Effector memory CD8-positive, alpha-beta T cell (primary cell): ENCODE results near the gene GDI1.

Source experiments
- ATAC-seq: fragments of 150-1000 bp; cut with Tn5 transposase; replicated peaks from 2 replicates; pipeline ENCODE4 v1.10.0; 2021; ENCODE audit warnings: mild to moderate bottlenecking, moderate library complexity
- DNase-seq, 3 experiments: peaks; one replicate each; pipeline ENCODE4 v3.0.0; 2021
- H3K27ac Mint-ChIP-seq, 2 donors: one replicate each; pipeline ENCODE4 v1.8.0; 2022; ENCODE audit warnings: mild to moderate bottlenecking in 2 of 2, mixed read lengths in 2 of 2, moderate library complexity in 2 of 2
- H3K27me3 Mint-ChIP-seq, 2 donors: one replicate each; pipeline ENCODE4 v1.8.0; 2022; ENCODE audit warnings: mixed read lengths in 2 of 2
- H3K36me3 Mint-ChIP-seq: one replicate; pipeline ENCODE4 v1.8.0; 2022; ENCODE audit warnings: mild to moderate bottlenecking, moderate library complexity, mixed read lengths; ENCODE audit not compliant: insufficient read depth
- H3K4me1 Mint-ChIP-seq, 2 donors: one replicate each; pipeline ENCODE4 v1.8.0; 2022; ENCODE audit warnings: low read depth in 2 of 2, mixed read lengths in 2 of 2
- H3K4me3 Mint-ChIP-seq, 2 donors: one replicate each; pipeline ENCODE4 v1.8.0; 2022; ENCODE audit warnings: mild to moderate bottlenecking in 2 of 2, mixed read lengths in 2 of 2, moderate library complexity in 2 of 2
- H3K9me3 Mint-ChIP-seq, 2 donors: one replicate each; pipeline ENCODE4 v1.8.0; 2022; ENCODE audit warnings: mixed read lengths in 2 of 2

The GDI1 gene

DNA sequence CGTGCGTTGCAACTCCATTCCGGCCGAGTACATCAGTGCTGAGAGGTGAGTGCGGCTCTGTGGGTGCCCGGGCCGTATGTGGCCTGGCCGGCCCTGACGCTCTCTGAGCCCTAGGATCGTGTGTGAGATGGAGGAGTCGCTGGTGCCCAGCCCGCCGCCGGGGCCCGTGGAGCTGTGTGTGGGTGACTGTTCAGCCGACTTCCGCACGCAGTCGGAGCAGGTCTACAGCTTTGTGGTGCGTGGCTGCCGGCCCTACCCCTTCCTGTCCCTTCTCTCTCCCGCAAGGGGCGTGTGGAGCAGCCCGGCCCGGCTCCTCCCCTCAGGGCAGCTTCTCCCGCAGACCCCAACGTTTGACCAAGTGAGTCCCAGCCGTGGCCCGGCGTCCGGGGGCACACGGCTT is 29.1 kb downstream of the GDI1 start:
- Mint-ChIP-seq H3K4me3 (no peak overlapping the region), H3K27ac (no peak overlapping the region), H3K9me3 (no peaks in the 10 kb centered on the region), H3K4me1 (peaks cover 0 to 5% of the 10 kb centered on the region in 2 donors), H3K27me3 (no peaks in the 10 kb centered on the region), H3K36me3 (peaks cover 38% of the 10 kb centered on the region)
- DNase-seq (no peak), ATAC-seq (no peak)

DNA sequence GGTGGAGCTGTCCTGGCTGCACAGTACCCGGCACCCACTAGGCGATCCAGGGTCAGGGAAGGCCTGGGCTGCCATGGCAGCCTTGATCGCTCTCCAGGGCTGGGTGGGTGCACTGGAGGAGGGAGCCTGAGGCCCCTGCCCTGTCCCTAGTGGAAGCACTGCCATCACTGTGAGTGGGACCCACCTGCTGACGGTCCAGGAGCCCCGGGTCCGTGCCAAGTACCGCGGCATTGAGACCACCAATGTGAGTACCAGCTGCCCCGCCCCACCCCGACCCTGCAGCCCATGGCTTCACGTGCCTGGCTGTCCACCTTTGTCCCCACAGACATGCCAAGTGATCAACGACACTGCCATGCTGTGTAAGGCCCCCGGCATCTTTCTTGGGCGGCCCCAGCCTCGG is 30.0 kb downstream of the GDI1 start:
- no peaks in the 10 kb centered on the region for H3K9me3 Mint-ChIP-seq
- peaks cover 38% of the 10 kb centered on the region for H3K36me3 Mint-ChIP-seq
- H3K4me3 Mint-ChIP-seq, result no peak overlapping the region
- ATAC-seq (no peak), DNase-seq (no peak)
- no peaks in the 10 kb centered on the region for H3K27me3 Mint-ChIP-seq
- peaks cover 0 to 3% of the 10 kb centered on the region in 2 donors for H3K4me1 Mint-ChIP-seq
- H3K27ac Mint-ChIP-seq, result no peak overlapping the region

GRCh38 chrX:154467556-154467955 is 30.6 kb downstream of the GDI1 start:
- Mint-ChIP-seq H3K9me3 (no peaks in the 10 kb centered on the region), H3K27me3 (no peaks in the 10 kb centered on the region), H3K4me3 (no peak overlapping the region), H3K36me3 (peaks cover 36% of the 10 kb centered on the region), H3K4me1 (peaks cover 0 to 3% of the 10 kb centered on the region in 2 donors), H3K27ac (no peak overlapping the region)
- DNase-seq (no peak), ATAC-seq (no peak)

GRCh38 chrX:154468217-154468616 is 31.3 kb downstream of the GDI1 start:
- ATAC-seq (no peak), DNase-seq (no peak)
- Mint-ChIP-seq H3K36me3 (peaks cover 30% of the 10 kb centered on the region), H3K4me1 (peaks cover 0 to under 1% of the 10 kb centered on the region in 2 donors), H3K9me3 (no peaks in the 10 kb centered on the region), H3K27me3 (no peaks in the 10 kb centered on the region), H3K27ac (no peak overlapping the region), H3K4me3 (no peak overlapping the region)

DNA sequence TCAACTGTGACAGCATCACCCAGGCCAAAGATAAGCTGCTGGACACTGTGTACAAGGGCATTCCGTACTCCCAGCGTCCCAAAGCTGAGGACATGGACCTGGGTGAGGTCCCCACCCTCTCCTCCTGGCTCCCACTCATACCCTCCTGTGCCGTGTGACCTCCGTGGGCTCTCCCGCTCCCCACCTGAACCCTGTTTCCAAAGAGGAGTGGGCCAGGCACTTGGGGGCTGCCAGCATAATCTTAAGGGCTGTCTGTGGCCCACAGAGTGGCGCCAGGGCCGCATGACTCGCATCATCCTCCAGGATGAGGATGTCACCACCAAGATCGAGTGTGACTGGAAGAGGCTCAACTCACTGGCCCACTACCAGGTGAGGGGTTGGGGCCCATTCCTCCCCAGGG is 32.2 kb downstream of the GDI1 start:
- no peaks in the 10 kb centered on the region for H3K27me3 Mint-ChIP-seq
- peaks cover 36% of the 10 kb centered on the region for H3K36me3 Mint-ChIP-seq
- H3K9me3 Mint-ChIP-seq, result no peaks in the 10 kb centered on the region
- DNase-seq (no peak), ATAC-seq (no peak)
- H3K27ac Mint-ChIP-seq, result no peak overlapping the region
- H3K4me3 Mint-ChIP-seq, result no peak overlapping the region
- peaks cover 0 to 3% of the 10 kb centered on the region in 2 donors for H3K4me1 Mint-ChIP-seq

- ATAC-seq (no peak), DNase-seq (no peak)
- Mint-ChIP-seq H3K9me3 (no peaks in the 10 kb centered on the region), H3K27me3 (no peaks in the 10 kb centered on the region), H3K27ac (no peak overlapping the region), H3K36me3 (peaks cover 35% of the 10 kb centered on the region), H3K4me3 (no peak overlapping the region), H3K4me1 (peaks cover 0 to 3% of the 10 kb centered on the region in 2 donors)
These were observed 32.9 kb downstream of the GDI1 start for GRCh38 chrX:154469880-154470279.

- Mint-ChIP-seq H3K4me1 (peaks cover 0 to 3% of the 10 kb centered on the region in 2 donors), H3K27me3 (no peaks in the 10 kb centered on the region), H3K9me3 (no peaks in the 10 kb centered on the region), H3K27ac (no peak overlapping the region), H3K4me3 (no peak overlapping the region), H3K36me3 (peaks cover 34% of the 10 kb centered on the region)
- no peak for ATAC-seq
- DNase-seq, result no peak
These were observed 33.5 kb downstream of the GDI1 start for GRCh38 chrX:154470434-154470833.

GRCh38 chrX:154470914-154471568 is 34.1 kb downstream of the GDI1 start:
- DNase-seq, result no peak
- Mint-ChIP-seq H3K4me1 (peaks cover 0 to 3% of the 10 kb centered on the region in 2 donors), H3K27ac (no peak overlapping the region), H3K36me3 (peaks cover 31% of the 10 kb centered on the region), H3K4me3 (no peak overlapping the region), H3K9me3 (no peaks in the 10 kb centered on the region), H3K27me3 (no peaks in the 10 kb centered on the region)
- ATAC-seq, result no peak

GRCh38 chrX:154471839-154472684 is 35.1 kb downstream of the GDI1 start:
- Mint-ChIP-seq H3K9me3 (no peaks in the 10 kb centered on the region), H3K27ac (no peak overlapping the region), H3K27me3 (no peaks in the 10 kb centered on the region), H3K4me1 (peaks cover 0 to 3% of the 10 kb centered on the region in 2 donors), H3K36me3 (peaks cover 27% of the 10 kb centered on the region), H3K4me3 (no peak overlapping the region)
- ATAC-seq, result no peak
- no peak for DNase-seq

- Mint-ChIP-seq H3K4me3 (peak overlapping the region in 1 of 2 donors; percentile 44), H3K36me3 (peaks cover 26% of the 10 kb centered on the region), H3K4me1 (peaks cover 0 to 3% of the 10 kb centered on the region in 2 donors), H3K27ac (no peak overlapping the region), H3K27me3 (no peaks in the 10 kb centered on the region), H3K9me3 (no peaks in the 10 kb centered on the region)
- ATAC-seq (no peak), DNase-seq (no peak)
These were observed 36.0 kb downstream of the GDI1 start for GRCh38 chrX:154472685-154473632.

GRCh38 chrX:154473683-154474082 is 36.7 kb downstream of the GDI1 start:
- Mint-ChIP-seq H3K4me3 (no peak overlapping the region), H3K9me3 (no peaks in the 10 kb centered on the region), H3K27ac (peak overlapping the region in 1 of 2 donors; percentile 49), H3K27me3 (no peaks in the 10 kb centered on the region), H3K4me1 (peaks cover 0 to 6% of the 10 kb centered on the region in 2 donors), H3K36me3 (peaks cover 22% of the 10 kb centered on the region)
- ATAC-seq, result no peak
- no peak for DNase-seq

DNA sequence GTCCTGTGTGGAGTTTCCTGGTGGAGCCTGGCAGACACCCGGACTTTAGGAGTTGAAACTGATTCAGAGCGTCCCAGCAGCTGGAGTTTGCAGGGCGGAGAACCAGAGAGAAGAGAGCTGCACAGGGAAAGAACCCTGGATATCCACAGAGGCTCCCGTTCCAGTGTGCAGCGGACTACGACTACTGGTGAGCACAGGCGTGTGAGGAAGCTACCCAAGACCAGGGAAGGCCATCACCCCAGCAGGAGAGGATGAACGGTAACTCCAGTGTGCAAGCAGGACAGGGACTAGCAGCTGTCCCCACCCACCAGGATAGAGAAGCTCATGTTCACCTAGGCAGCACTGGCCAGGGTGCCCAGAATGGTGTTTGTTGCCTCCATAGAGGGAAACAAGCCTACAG is 39.9 kb downstream of the GDI1 start:
- peaks cover 31% of the 10 kb centered on the region for H3K36me3 Mint-ChIP-seq
- no peaks in the 10 kb centered on the region for H3K9me3 Mint-ChIP-seq
- H3K27me3 Mint-ChIP-seq, result no peaks in the 10 kb centered on the region
- no peak overlapping the region for H3K27ac Mint-ChIP-seq
- no peak for ATAC-seq
- DNase-seq, result no peak
- no peak overlapping the region for H3K4me3 Mint-ChIP-seq
- peaks cover 4 to 10% of the 10 kb centered on the region in 2 donors for H3K4me1 Mint-ChIP-seq

- Mint-ChIP-seq H3K27ac (peak overlapping the region; percentile 86 to 95), H3K36me3 (peaks cover 31% of the 10 kb centered on the region), H3K4me3 (peak overlapping the region; percentile 75 to 82), H3K9me3 (no peaks in the 10 kb centered on the region), H3K27me3 (no peaks in the 10 kb centered on the region), H3K4me1 (peaks cover 4 to 10% of the 10 kb centered on the region in 2 donors)
- DNase-seq, result no peak
- ATAC-seq, result no peak
These were observed 41.0 kb downstream of the GDI1 start for GRCh38 chrX:154477891-154478477.
